D721Med (cell line): Measurements from ENCODE around the gene CCIN.
"Not testable (repeated sequence)": the region's sequence is repeated elsewhere in the genome, so short reads cannot be mapped to it uniquely, and the experiment has no call there.

Source experiments
- DNase-seq: peaks from one replicate; pipeline ENCODE4 v3.0.0; 2011; ENCODE audit warnings: low spot score; ENCODE audit not compliant: insufficient read length
- FAIRE-seq: peaks from 2 replicates; lab custom pipeline; 2011; peaks lifted over from hg19 to GRCh38; lab: Jason Lieb, UNC
- CTCF ChIP-seq: IDR thresholded peaks from 2 replicates; pipeline ENCODE4 v1.5.1; 2012; ENCODE audit warnings: mild to moderate bottlenecking, control low read depth; ENCODE audit not compliant: insufficient read depth; ENCODE audit errors: missing control alignments

The CCIN gene

DNA sequence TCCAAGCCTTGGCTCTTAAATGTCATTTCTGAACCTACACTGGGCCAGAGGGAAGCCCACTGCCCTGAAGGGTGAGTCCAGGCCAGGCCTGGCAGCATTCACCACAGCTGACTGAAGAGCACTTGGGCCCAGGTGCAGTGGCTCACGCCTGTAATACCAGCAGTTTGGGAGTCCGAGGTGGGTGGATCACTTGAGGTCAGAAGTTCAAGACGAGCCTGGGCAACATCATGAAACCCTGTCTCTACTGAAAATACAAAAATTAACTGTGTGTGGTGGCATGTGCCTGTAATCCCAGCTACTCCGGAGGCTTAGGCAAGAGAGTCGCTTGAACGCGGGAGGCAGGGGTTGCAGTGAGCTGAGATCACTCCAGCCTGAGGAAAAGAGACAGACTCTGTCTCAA is 5.1 kb downstream of the CCIN start:
- FAIRE-seq (no peak), DNase-seq (no peak)
- TF ChIP-seq CTCF: no peak

- no peak for DNase-seq
- FAIRE-seq: no peak
- no peak for TF ChIP-seq CTCF
These were observed 5.5 kb downstream of the CCIN start for GRCh38 chr9:36174731-36175130.

- not testable (repeated sequence) for FAIRE-seq, DNase-seq
These were observed 6.0 kb downstream of the CCIN start for GRCh38 chr9:36175209-36175608.

GRCh38 chr9:36176496-36176895 is 7.3 kb downstream of the CCIN start:
- not testable (repeated sequence) for FAIRE-seq, DNase-seq

DNA sequence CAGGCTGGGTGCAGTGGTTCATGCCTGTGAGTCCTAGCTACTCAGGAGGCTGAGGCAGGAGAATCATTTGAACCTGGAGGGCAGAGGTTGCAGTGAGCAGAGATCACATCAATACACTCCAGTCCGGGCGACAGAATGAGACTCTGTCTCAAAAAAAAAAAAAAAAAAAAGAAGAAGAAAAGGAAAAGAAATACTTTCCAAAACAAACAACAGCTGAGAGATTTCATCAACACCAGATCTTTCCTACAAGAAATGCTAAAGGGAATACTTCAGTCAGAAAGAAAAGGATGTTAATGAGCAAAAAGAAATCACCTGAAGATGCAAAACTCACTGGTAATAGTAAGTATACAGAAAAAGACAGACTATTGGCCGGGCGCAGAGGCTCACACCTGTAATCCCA is 8.4 kb downstream of the CCIN start:
- no peak for TF ChIP-seq CTCF
- FAIRE-seq: no peak
- DNase-seq: no peak

DNA sequence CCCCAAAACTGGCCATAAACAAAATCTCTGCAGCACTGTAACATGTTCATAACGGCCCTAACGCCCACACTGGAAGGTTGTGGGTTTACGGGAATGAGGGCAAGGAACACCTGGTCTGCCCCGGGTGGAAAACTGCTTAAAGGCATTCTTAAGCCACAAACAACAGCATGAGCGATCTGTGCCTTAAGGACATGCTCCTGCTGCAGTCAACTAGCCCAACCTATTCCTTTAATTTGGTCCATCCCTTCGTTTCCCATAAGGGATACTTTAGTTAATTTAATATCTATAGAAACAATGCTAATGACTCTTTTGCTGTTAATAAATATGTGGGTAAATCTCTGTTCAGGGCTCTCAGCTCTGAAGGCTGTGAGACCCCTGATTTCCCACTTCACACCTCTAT is 11.1 kb downstream of the CCIN start:
- FAIRE-seq, DNase-seq: not testable (repeated sequence)

- DNase-seq: no peak
- FAIRE-seq: no peak
- no peak for TF ChIP-seq CTCF
These were observed 18.2 kb downstream of the CCIN start for GRCh38 chr9:36187414-36187813.

GRCh38 chr9:36188212-36188611 is 19.0 kb downstream of the CCIN start:
- FAIRE-seq: no peak
- TF ChIP-seq CTCF: no peak

GRCh38 chr9:36189976-36190375 is 20.8 kb downstream of the CCIN start:
- no peak for FAIRE-seq
- no peak for DNase-seq
- TF ChIP-seq CTCF: no peak

More at GRCh38 chr9:36188212-36188611, 19.0 kb downstream of the CCIN start:
- no peak for DNase-seq
